Measurements from ENCODE around the gene GRID1.

GRCh38 chr10:86291616-86292340 is 74.8 kb downstream of the GRID1 start:
- TF ChIP-seq EZH2phosphoT487 (IDR thresholded peaks at IDR 0.05; ENCODE audit: insufficient read depth, low read depth), result no peak
- TF ChIP-seq EZH2 (IDR thresholded peaks at IDR 0.05; ENCODE audit: insufficient read depth, poor library complexity, severe bottlenecking), result no peak
